Stimulated activated naive CD4-positive, alpha-beta T cell treated with Interleukin-2 at 50 U/mL for 16 hours (primary cell): ENCODE data around the gene ADAMTS17.
A peak's percentile ranks its signal among the peaks of the same experiment; 100 is the strongest.

Experiments
- DNase-seq: peaks from one replicate; lab custom pipeline; 2025; lab: John Stamatoyannopoulos, UW

The ADAMTS17 gene

GRCh38 chr15:100341750-100342560 is at the start of gene ADAMTS17:
TSS of gene ADAMTS17 (minus strand) at chr15:100341975. CDS start at chr15:100341899, 76 bp downstream.
- peak; percentile 96 for DNase-seq

GRCh38 chr15:100385300-100386050 is 43.7 kb upstream of the ADAMTS17 start:
- DNase-seq: no peak

GRCh38 chr15:100384108-100384410 is 42.3 kb upstream of the ADAMTS17 start:
- no peak for DNase-seq

- DNase-seq: no peak
Measured at GRCh38 chr15:100383302-100384107, 41.7 kb upstream of the ADAMTS17 start.

GRCh38 chr15:100373942-100374341 is 32.2 kb upstream of the ADAMTS17 start:
- DNase-seq: no peak

- DNase-seq: no peak
Measured at GRCh38 chr15:100373120-100373896, 31.5 kb upstream of the ADAMTS17 start.

GRCh38 chr15:100372739-100373119 is 31.0 kb upstream of the ADAMTS17 start:
- no peak for DNase-seq

GRCh38 chr15:100355342-100355741 is 13.6 kb upstream of the ADAMTS17 start:
- no peak for DNase-seq

- no peak for DNase-seq
Measured at GRCh38 chr15:100353449-100353848, 11.7 kb upstream of the ADAMTS17 start.

GRCh38 chr15:100350434-100351226 is 8.9 kb upstream of the ADAMTS17 start:
- no peak for DNase-seq

GRCh38 chr15:100349696-100350433 is 8.1 kb upstream of the ADAMTS17 start:
- peak; percentile 81 for DNase-seq

- DNase-seq: no peak
Measured at GRCh38 chr15:100349321-100349695, 7.5 kb upstream of the ADAMTS17 start.

GRCh38 chr15:100348578-100348977 is 6.8 kb upstream of the ADAMTS17 start:
- no peak for DNase-seq

GRCh38 chr15:100346866-100347512 is 5.2 kb upstream of the ADAMTS17 start:
- no peak for DNase-seq

- DNase-seq: no peak
Measured at GRCh38 chr15:100345438-100345837, 3.7 kb upstream of the ADAMTS17 start.

GRCh38 chr15:100343251-100343650 is 1.5 kb upstream of the ADAMTS17 start:
- no peak for DNase-seq

GRCh38 chr15:100341239-100341749 is 481 bp downstream of the ADAMTS17 start:
- peak; percentile 32 for DNase-seq

- no peak for DNase-seq
Measured at GRCh38 chr15:100340721-100341238, 995 bp downstream of the ADAMTS17 start.

GRCh38 chr15:100339999-100340398 is 1.8 kb downstream of the ADAMTS17 start:
- DNase-seq: no peak
